Neuronal stem cell (in vitro differentiated cells): Measurements from ENCODE around the gene SLC44A3.
"Not testable (repeated sequence)": the region's sequence is repeated elsewhere in the genome, so short reads cannot be mapped to it uniquely, and the experiment has no call there.

ENCODE experiments used
- DNase-seq: peaks from one replicate; pipeline ENCODE4 v3.0.0-alpha.2; 2013; ENCODE audit warnings: low spot score
- H2AFZ ChIP-seq: one replicate; pipeline ENCODE4 v1.6.1; 2013; ENCODE audit warnings: mild to moderate bottlenecking, low read length, inconsistent platforms
- H2AK5ac ChIP-seq: 2 replicates; pipeline ENCODE4 v1.6.1; 2013; ENCODE audit warnings: low read depth, mild to moderate bottlenecking, inconsistent platforms, low read length, moderate library complexity, mixed read lengths
- H2BK120ac ChIP-seq: 2 replicates; pipeline ENCODE4 v1.6.1; 2013; ENCODE audit warnings: low read depth, mild to moderate bottlenecking, inconsistent platforms, low read length, moderate library complexity, mixed read lengths
- H2BK12ac ChIP-seq: one replicate; pipeline ENCODE4 v1.6.1; 2013; ENCODE audit warnings: low read length, inconsistent platforms
- H2BK15ac ChIP-seq: 2 replicates; pipeline ENCODE4 v1.6.1; 2013; ENCODE audit warnings: mild to moderate bottlenecking, low read length, inconsistent platforms, mixed read lengths
- H2BK5ac ChIP-seq: one replicate; pipeline ENCODE4 v1.6.1; 2013; ENCODE audit warnings: inconsistent platforms, mild to moderate bottlenecking, low read length, moderate library complexity
- H3K14ac ChIP-seq: one replicate; pipeline ENCODE4 v1.6.1; 2013; ENCODE audit warnings: low read length, inconsistent platforms
- H3K18ac ChIP-seq: 2 replicates; pipeline ENCODE4 v1.6.1; 2013; ENCODE audit warnings: low read length, inconsistent platforms
- H3K23ac ChIP-seq: 2 replicates; pipeline ENCODE4 v1.6.1; 2013; ENCODE audit warnings: low read depth, mild to moderate bottlenecking, mixed read lengths, low read length, inconsistent platforms; ENCODE audit not compliant: poor library complexity
- H3K27ac ChIP-seq: replicated peaks from 3 replicates; pipeline ENCODE4 v1.5.1; 2013; ENCODE audit warnings: low read length, inconsistent platforms
- H3K27me3 ChIP-seq, 3 experiments: 2 replicates each; pipeline ENCODE4 v1.6.1; 2013; ENCODE audit warnings: low read length in 3 of 3, mild to moderate bottlenecking in 2 of 3, inconsistent platforms in 1 of 3, low read depth in 1 of 3, mixed read lengths in 1 of 3, moderate library complexity in 1 of 3; ENCODE audit not compliant: control insufficient read depth in 3 of 3, insufficient read depth in 3 of 3
- H3K36me3 ChIP-seq, 2 donors: replicated peaks in 1 of 2; 2 replicates each; pipeline ENCODE4 v1.6.1; 2013; ENCODE audit warnings: low read length in 2 of 2; ENCODE audit not compliant: control insufficient read depth in 2 of 2, insufficient read depth in 2 of 2
- H3K4ac ChIP-seq: 2 replicates; pipeline ENCODE4 v1.6.1; 2013; ENCODE audit warnings: inconsistent platforms, mild to moderate bottlenecking, low read length, moderate library complexity
- H3K4me1 ChIP-seq, 2 donors: 1 replicate in 1 of 2; 2 replicates in 1 of 2; pipeline ENCODE4 v1.6.1; 2013; ENCODE audit warnings: low read length in 2 of 2, low read depth in 1 of 2; ENCODE audit not compliant: control insufficient read depth in 2 of 2, insufficient read depth in 1 of 2
- H3K4me2 ChIP-seq: one replicate; pipeline ENCODE4 v1.6.1; 2013; ENCODE audit warnings: mild to moderate bottlenecking, low read length, inconsistent platforms; ENCODE audit not compliant: insufficient read depth, poor library complexity, severe bottlenecking
- H3K4me3 ChIP-seq, 2 donors: 2 replicates each; pipeline ENCODE4 v1.5.1; 2013; ENCODE audit warnings: low read length in 2 of 2, mild to moderate bottlenecking in 2 of 2, inconsistent platforms in 1 of 2, moderate library complexity in 1 of 2
- H3K79me1 ChIP-seq: one replicate; pipeline ENCODE4 v1.6.1; 2013; ENCODE audit warnings: low read depth, mild to moderate bottlenecking, inconsistent platforms, low read length, moderate library complexity
- H3K9ac ChIP-seq: one replicate; pipeline ENCODE4 v1.6.1; 2013; ENCODE audit warnings: mild to moderate bottlenecking, low read depth, low read length, inconsistent platforms; ENCODE audit not compliant: poor library complexity
- H3K9me3 ChIP-seq, 2 donors: replicated peaks in 1 of 2; 2 replicates each; pipeline versions ENCODE3 to v1.6.1; 2013; ENCODE audit warnings: low read length in 2 of 2, mild to moderate bottlenecking in 2 of 2, inconsistent platforms in 1 of 2, low read depth in 1 of 2, mixed read lengths in 1 of 2, moderate library complexity in 1 of 2; ENCODE audit not compliant: control insufficient read depth in 2 of 2, insufficient read depth in 1 of 2
- H4K8ac ChIP-seq: one replicate; pipeline ENCODE4 v1.6.1; 2013; ENCODE audit warnings: low read depth, mild to moderate bottlenecking, inconsistent platforms, low read length, moderate library complexity
- H4K91ac ChIP-seq: one replicate; pipeline ENCODE4 v1.6.1; 2013; ENCODE audit warnings: low read length, low read depth, mild to moderate bottlenecking, inconsistent platforms; ENCODE audit not compliant: poor library complexity
- WGBS, 2 donors: extraction: QIAGEN DNeasy Blood & Tissue Kit; methylation state at CpG; one replicate each; pipeline ENCODE4 v1.1.7; 2013; ENCODE audit warnings: missing lambda C conversion rate in 2 of 2, mixed read lengths in 1 of 2; ENCODE audit not compliant: insufficient read length in 2 of 2, insufficient replicate concordance in 1 of 2; ENCODE audit errors: extremely low coverage in 2 of 2; 5-methylcytosine and 5-hydroxymethylcytosine counted together

Gene SLC44A3

GRCh38 chr1:94832446-94832845 is 12.3 kb downstream of the SLC44A3 start:
- Histone ChIP-seq H3K4me1 (peaks cover 3 to 4% of the 10 kb centered on the region in 2 donors), H3K4ac (no peak overlapping the region), H3K27me3 (no peaks in the 10 kb centered on the region), H2AFZ (peak overlapping the region; percentile 80), H3K4me3 (no peak overlapping the region), H3K9me3 (no peaks in the 10 kb centered on the region), H2BK12ac (no peak overlapping the region), H2BK5ac (no peak overlapping the region), H3K23ac (no peak overlapping the region), H4K91ac (no peak overlapping the region), H3K9ac (no peak overlapping the region), H3K18ac (no peak overlapping the region), H3K79me1 (no peaks in the 10 kb centered on the region), H2AK5ac (no peak overlapping the region), H2BK15ac (no peak overlapping the region), H2BK120ac (no peak overlapping the region), H3K27ac (no peak overlapping the region), H3K14ac (no peak overlapping the region), H4K8ac (no peak overlapping the region), H3K36me3 (no peaks in the 10 kb centered on the region), H3K4me2 (no peak overlapping the region)
- DNase-seq = no peak
- WGBS, 2 donors = no CpG with 5 or more reads among the region's 1 CpG

DNA sequence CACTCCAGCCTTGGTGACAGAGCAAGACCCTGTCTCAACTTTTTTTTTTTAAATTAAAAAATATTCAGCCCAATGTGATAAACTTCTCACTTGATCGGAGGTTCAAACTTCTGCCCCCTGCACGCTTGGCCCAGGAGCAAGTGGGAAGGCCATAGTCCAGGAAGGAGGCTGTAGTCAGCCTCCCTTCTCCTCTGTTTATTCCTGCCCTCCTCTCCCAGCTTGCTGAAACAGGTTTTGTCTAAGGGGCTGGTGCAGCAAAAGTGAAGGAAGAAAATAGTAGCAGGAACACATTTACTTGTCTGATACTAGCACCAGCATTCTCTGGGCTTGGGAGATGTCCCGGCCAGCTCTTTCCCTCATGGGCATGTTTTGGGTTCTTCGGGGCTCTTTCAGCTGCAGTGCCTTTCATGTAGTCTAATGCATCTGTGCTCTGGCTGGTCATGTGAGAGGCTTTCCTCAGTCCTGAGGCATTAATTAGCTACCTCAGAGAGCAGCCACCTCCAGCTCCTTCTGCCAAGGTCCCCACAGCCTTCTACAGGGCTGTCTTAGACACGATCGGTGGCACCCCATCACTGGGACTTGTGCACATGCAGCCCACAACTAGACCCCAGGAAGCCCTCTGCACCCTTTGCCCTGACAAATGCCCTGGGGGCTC is 12.9 kb downstream of the SLC44A3 start:
- no peak overlapping the region for H3K4me3 ChIP-seq
- H3K79me1 ChIP-seq = no peaks in the 10 kb centered on the region
- peak overlapping the region; percentile 89 for H3K18ac ChIP-seq
- H2BK15ac ChIP-seq = peak overlapping the region; percentile 4
- no peak overlapping the region for H3K27ac ChIP-seq
- H2AFZ ChIP-seq = peak overlapping the region; percentile 80
- DNase-seq = no peak
- H2BK5ac ChIP-seq = no peak overlapping the region
- H2BK12ac ChIP-seq = no peak overlapping the region
- no peak overlapping the region for H3K23ac ChIP-seq
- WGBS, 2 donors = no CpG with 5 or more reads among the region's 6 CpGs
- no peak overlapping the region for H3K14ac ChIP-seq
- peaks cover 3 to 4% of the 10 kb centered on the region in 2 donors for H3K4me1 ChIP-seq
- peak overlapping the region; percentile 54 for H2AK5ac ChIP-seq
- H4K8ac ChIP-seq = no peak overlapping the region
- H3K27me3 ChIP-seq = no peaks in the 10 kb centered on the region
- peak overlapping the region; percentile 16 for H2BK120ac ChIP-seq
- no peak overlapping the region for H3K4me2 ChIP-seq
- H3K9me3 ChIP-seq = no peaks in the 10 kb centered on the region
- no peak overlapping the region for H4K91ac ChIP-seq
- H3K4ac ChIP-seq = no peak overlapping the region
- H3K36me3 ChIP-seq = no peaks in the 10 kb centered on the region
- H3K9ac ChIP-seq = peak overlapping the region; percentile 83

- H3K23ac ChIP-seq = no peak overlapping the region
- no peak overlapping the region for H4K8ac ChIP-seq
- no peak overlapping the region for H3K18ac ChIP-seq
- no peaks in the 10 kb centered on the region for H3K36me3 ChIP-seq
- no peak overlapping the region for H3K14ac ChIP-seq
- H3K27ac ChIP-seq = no peak overlapping the region
- H2BK15ac ChIP-seq = no peak overlapping the region
- peaks cover 3 to 4% of the 10 kb centered on the region in 2 donors for H3K4me1 ChIP-seq
- no peak overlapping the region for H3K4me3 ChIP-seq
- no peaks in the 10 kb centered on the region for H3K9me3 ChIP-seq
- H3K4ac ChIP-seq = no peak overlapping the region
- no peak overlapping the region for H2BK12ac ChIP-seq
- H2BK5ac ChIP-seq = no peak overlapping the region
- no peak overlapping the region for H3K9ac ChIP-seq
- no peaks in the 10 kb centered on the region for H3K79me1 ChIP-seq
- no peak overlapping the region for H4K91ac ChIP-seq
- no peaks in the 10 kb centered on the region for H3K27me3 ChIP-seq
- no peak overlapping the region for H3K4me2 ChIP-seq
- WGBS, 2 donors = no CpG with 5 or more reads among the region's 2 CpGs
- H2AFZ ChIP-seq = no peak overlapping the region
- no peak overlapping the region for H2AK5ac ChIP-seq
- no peak for DNase-seq
- H2BK120ac ChIP-seq = no peak overlapping the region
Measured at GRCh38 chr1:94836891-94837290, 16.7 kb downstream of the SLC44A3 start.

DNA sequence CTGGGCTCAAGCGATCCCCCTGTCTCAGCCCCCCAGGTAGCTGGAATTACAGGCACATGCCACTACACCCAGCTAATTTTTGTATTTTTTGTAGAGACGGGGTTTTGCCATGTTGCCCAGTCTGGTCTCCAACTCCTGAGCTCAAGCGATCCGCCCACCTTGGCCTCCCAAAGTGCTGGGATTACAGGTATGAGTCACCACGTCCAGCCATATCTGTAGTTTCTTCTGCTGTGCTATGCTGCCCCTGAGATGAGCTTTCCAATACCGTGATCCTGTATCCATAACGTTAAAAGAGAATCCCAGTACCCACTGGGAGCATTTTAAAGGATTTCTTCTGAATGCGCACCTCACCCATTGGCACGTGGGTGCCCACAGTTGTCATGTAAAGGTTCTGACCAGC is 20.2 kb downstream of the SLC44A3 start:
- not testable (repeated sequence) for H2AFZ ChIP-seq, H2AK5ac ChIP-seq, H3K27me3 ChIP-seq, H2BK15ac ChIP-seq, H3K18ac ChIP-seq, H3K14ac ChIP-seq, H3K23ac ChIP-seq, H3K4ac ChIP-seq, H2BK120ac ChIP-seq, H3K4me3 ChIP-seq, DNase-seq, H3K4me2 ChIP-seq, H3K9me3 ChIP-seq, H2BK12ac ChIP-seq, H4K91ac ChIP-seq, H4K8ac ChIP-seq, H3K36me3 ChIP-seq, H3K79me1 ChIP-seq, H3K27ac ChIP-seq, H3K9ac ChIP-seq, H3K4me1 ChIP-seq, H2BK5ac ChIP-seq
- no CpG with 5 or more reads among the region's 9 CpGs for WGBS, 2 donors
